Measurements from ENCODE around the gene GARIN5A.

GARIN5A gene

GRCh38 chr19:50422397-50423278 lies 54.0 kb downstream of the GARIN5A start:
- Histone ChIP-seq H3K4me3 (no peak overlapping the region), H3K27ac (no peak overlapping the region)

- Histone ChIP-seq H3K4me3 (no peak overlapping the region), H3K27ac (no peak overlapping the region)
Measured at GRCh38 chr19:50420808-50421207, 55.8 kb downstream of the GARIN5A start.

- Histone ChIP-seq H3K27ac (peak overlapping the region in 1 of 21 experiments; percentile 28), H3K4me3 (peak overlapping the region in 1 of 7 experiments; percentile 22)
Measured at GRCh38 chr19:50420127-50420526, 56.5 kb downstream of the GARIN5A start.

GRCh38 chr19:50419580-50420035 lies 57.0 kb downstream of the GARIN5A start:
- H3K4me3 ChIP-seq, result peak overlapping the region in 1 of 7 experiments; percentile 22
- H3K27ac ChIP-seq, result peak overlapping the region in 2 of 21 experiments; percentile 28 to 29

- peak overlapping the region in 1 of 7 experiments; percentile 19 for H3K4me3 ChIP-seq
- H3K27ac ChIP-seq, result peak overlapping the region in 2 of 21 experiments; percentile 28 to 42
Measured at GRCh38 chr19:50419022-50419579, 57.5 kb downstream of the GARIN5A start.

GRCh38 chr19:50418176-50419021 lies 58.2 kb downstream of the GARIN5A start, which contains the start of gene SPIB:
Gene SPIB (plus strand): TSS chr19:50418938. CDS start chr19:50418963, 25 bp downstream.
- peak within 1 kb of the TSS in 1 of 7 experiments; percentile 22 for H3K4me3 ChIP-seq
- H3K27ac ChIP-seq, result peak within 1 kb of the TSS in 2 of 21 experiments; percentile 28 to 42

- no peak overlapping the region for H3K4me3 ChIP-seq
- H3K27ac ChIP-seq, result peak overlapping the region in 1 of 21 experiments; percentile 28
Measured at GRCh38 chr19:50417111-50418081, 59.3 kb downstream of the GARIN5A start.
